ENCODE results near the gene RAP1GAP. TPM values are rescaled to one million over a fixed set of nuclear protein-coding genes. Genes with fewer than 3 reads are reported as not detected.
"Not testable (repeated sequence)": the region's sequence is repeated elsewhere in the genome, so short reads cannot be mapped to it uniquely, and the experiment has no call there.

Gene RAP1GAP
- total RNA-seq, 1 donor from 2014 or later = 2.6 TPM

DNA sequence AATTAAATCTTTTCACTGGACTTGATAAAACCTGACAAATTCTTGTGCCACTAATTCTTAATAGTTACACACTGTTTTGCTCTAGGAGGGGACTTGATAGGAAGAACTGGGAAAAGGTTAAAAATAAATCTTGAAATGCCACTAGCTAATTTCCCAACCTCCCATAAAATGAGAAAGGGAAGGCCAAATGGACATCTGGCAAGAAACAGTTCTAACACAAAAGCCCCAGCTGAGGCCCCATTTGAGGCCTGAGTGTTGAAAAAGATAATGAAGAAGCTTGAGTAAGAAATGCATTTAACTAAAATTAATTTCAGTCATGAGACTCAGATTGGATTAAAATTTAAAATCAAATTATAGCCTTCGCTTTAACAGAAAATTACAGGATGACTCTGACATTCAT lies 11.2 kb upstream of the RAP1GAP start:
- DNase-seq (ENCODE audit: low spot score) = no peak
- no peaks in the 10 kb centered on the region for H3K79me2 ChIP-seq (ENCODE audit: low read depth)
- H3K27me3 ChIP-seq = no peaks in the 10 kb centered on the region
- no peak overlapping the region for H2AFZ ChIP-seq (replicated peaks)
- H4K20me1 ChIP-seq (ENCODE audit: low read depth) = no peaks in the 10 kb centered on the region
- no peaks in the 10 kb centered on the region for H3K4me1 ChIP-seq
- no peak for TF ChIP-seq EZH2 (IDR thresholded peaks at IDR 0.05)
- TF ChIP-seq EZH2phosphoT487 (IDR thresholded peaks at IDR 0.05) = no peak
- TF ChIP-seq, protein P1, sequence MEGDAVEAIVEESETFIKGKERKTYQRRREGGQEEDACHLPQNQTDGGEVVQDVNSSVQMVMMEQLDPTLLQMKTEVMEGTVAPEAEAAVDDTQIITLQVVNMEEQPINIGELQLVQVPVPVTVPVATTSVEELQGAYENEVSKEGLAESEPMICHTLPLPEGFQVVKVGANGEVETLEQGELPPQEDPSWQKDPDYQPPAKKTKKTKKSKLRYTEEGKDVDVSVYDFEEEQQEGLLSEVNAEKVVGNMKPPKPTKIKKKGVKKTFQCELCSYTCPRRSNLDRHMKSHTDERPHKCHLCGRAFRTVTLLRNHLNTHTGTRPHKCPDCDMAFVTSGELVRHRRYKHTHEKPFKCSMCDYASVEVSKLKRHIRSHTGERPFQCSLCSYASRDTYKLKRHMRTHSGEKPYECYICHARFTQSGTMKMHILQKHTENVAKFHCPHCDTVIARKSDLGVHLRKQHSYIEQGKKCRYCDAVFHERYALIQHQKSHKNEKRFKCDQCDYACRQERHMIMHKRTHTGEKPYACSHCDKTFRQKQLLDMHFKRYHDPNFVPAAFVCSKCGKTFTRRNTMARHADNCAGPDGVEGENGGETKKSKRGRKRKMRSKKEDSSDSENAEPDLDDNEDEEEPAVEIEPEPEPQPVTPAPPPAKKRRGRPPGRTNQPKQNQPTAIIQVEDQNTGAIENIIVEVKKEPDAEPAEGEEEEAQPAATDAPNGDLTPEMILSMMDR (IDR thresholded peaks at IDR 0.05) = no peak
- H3K9ac ChIP-seq = no peak overlapping the region
- no peaks in the 10 kb centered on the region for H3K9me3 ChIP-seq (ENCODE audit: low read depth)
- no peak overlapping the region for H3K27ac ChIP-seq
- no peak overlapping the region for H3K27ac Mint-ChIP-seq
- no peaks in the 10 kb centered on the region for H3K36me3 ChIP-seq
- H3K36me3 Mint-ChIP-seq = peaks cover 18% of the 10 kb centered on the region
- peaks cover 10% of the 10 kb centered on the region for H3K9me3 Mint-ChIP-seq
- H3K4me2 ChIP-seq = no peak overlapping the region
- H3K4me3 Mint-ChIP-seq = no peak overlapping the region
- peaks cover 2% of the 10 kb centered on the region for H3K27me3 Mint-ChIP-seq (ENCODE audit: insufficient read depth, low read depth)
- no peak overlapping the region for H3K4me3 ChIP-seq
- H3F3A ChIP-seq (ENCODE audit: low read depth) = no peaks in the 10 kb centered on the region
- peaks cover 8% of the 10 kb centered on the region for H3K4me1 Mint-ChIP-seq

DNA sequence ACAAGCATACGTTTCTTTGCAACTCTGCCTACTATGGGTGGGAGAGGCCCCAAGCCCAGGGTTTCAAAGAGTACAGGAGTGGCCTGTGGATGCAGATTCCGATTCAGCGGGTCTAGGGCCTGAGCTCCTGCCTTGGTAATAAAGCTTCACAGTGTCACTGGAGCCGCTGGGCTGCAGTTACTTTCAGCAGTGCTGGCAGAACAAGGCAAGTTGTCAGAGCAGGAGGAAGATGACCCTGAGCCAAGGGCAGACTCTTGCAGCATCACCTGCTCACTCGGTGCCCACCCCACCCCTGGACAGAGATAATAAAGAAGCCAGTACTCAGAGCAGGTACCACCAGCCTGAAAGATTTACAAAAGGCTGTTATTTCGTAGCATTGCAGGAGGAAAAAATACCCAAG lies 8.0 kb upstream of the RAP1GAP start:
- Histone ChIP-seq H3K4me3 (no peak overlapping the region), H3F3A (ENCODE audit: low read depth) (no peaks in the 10 kb centered on the region), H3K4me2 (no peak overlapping the region), H3K27ac (no peak overlapping the region), H3K4me1 (no peaks in the 10 kb centered on the region), H3K27me3 (no peaks in the 10 kb centered on the region), H3K79me2 (ENCODE audit: low read depth) (no peaks in the 10 kb centered on the region), H3K9ac (no peak overlapping the region), H3K9me3 (ENCODE audit: low read depth) (no peaks in the 10 kb centered on the region), H2AFZ (replicated peaks) (no peak overlapping the region), H3K36me3 (no peaks in the 10 kb centered on the region), H4K20me1 (ENCODE audit: low read depth) (no peaks in the 10 kb centered on the region)
- Mint-ChIP-seq H3K27me3 (ENCODE audit: insufficient read depth, low read depth) (peaks cover 2% of the 10 kb centered on the region), H3K4me3 (no peak overlapping the region), H3K36me3 (no peaks in the 10 kb centered on the region), H3K4me1 (peaks cover 18% of the 10 kb centered on the region), H3K27ac (no peak overlapping the region), H3K9me3 (no peaks in the 10 kb centered on the region)
- DNase-seq (ENCODE audit: low spot score) = no peak
- no peak for TF ChIP-seq EZH2phosphoT487 (IDR thresholded peaks at IDR 0.05)
- TF ChIP-seq, protein P1 (IDR thresholded peaks at IDR 0.05) = no peak
- no peak for TF ChIP-seq EZH2 (IDR thresholded peaks at IDR 0.05)

DNA sequence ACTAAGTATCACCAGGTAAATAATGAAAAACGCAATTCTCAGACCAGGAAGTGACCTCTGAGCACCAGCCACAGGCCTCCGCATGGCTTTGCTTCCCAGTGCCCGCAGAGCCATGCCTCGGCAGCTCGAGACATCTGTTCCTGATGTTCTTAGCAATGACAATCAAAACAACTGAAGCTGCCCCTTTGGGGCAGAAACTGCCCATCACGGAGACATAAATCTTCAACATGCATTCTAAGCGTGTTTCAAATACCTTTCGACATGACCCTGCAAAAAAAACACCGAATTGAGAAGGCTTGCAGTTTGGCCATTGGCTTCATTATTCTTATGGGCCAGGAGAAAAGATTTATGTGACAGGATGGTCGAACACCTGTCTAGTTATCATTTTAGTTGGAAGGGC lies 5.8 kb upstream of the RAP1GAP start:
- H3K36me3 Mint-ChIP-seq = no peaks in the 10 kb centered on the region
- H3K4me2 ChIP-seq = no peak overlapping the region
- no peaks in the 10 kb centered on the region for H3K9me3 ChIP-seq (ENCODE audit: low read depth)
- no peak for TF ChIP-seq EZH2phosphoT487 (IDR thresholded peaks at IDR 0.05)
- TF ChIP-seq, protein P1 (IDR thresholded peaks at IDR 0.05) = no peak
- TF ChIP-seq EZH2 (IDR thresholded peaks at IDR 0.05) = no peak
- peaks cover 11% of the 10 kb centered on the region for H3K27me3 ChIP-seq
- H3K9me3 Mint-ChIP-seq = no peaks in the 10 kb centered on the region
- no peak overlapping the region for H3K4me3 Mint-ChIP-seq
- no peaks in the 10 kb centered on the region for H3K4me1 ChIP-seq
- H2AFZ ChIP-seq (replicated peaks) = no peak overlapping the region
- H4K20me1 ChIP-seq (ENCODE audit: low read depth) = no peaks in the 10 kb centered on the region
- peaks cover 11% of the 10 kb centered on the region for H3F3A ChIP-seq (ENCODE audit: low read depth)
- no peak overlapping the region for H3K27ac Mint-ChIP-seq
- H3K9ac ChIP-seq = no peak overlapping the region
- H3K36me3 ChIP-seq = no peaks in the 10 kb centered on the region
- no peak for DNase-seq (ENCODE audit: low spot score)
- H3K79me2 ChIP-seq (ENCODE audit: low read depth) = no peaks in the 10 kb centered on the region
- H3K27me3 Mint-ChIP-seq (ENCODE audit: insufficient read depth, low read depth) = peaks cover 10% of the 10 kb centered on the region
- H3K4me3 ChIP-seq = no peak overlapping the region
- no peak overlapping the region for H3K27ac ChIP-seq
- peaks cover 32% of the 10 kb centered on the region for H3K4me1 Mint-ChIP-seq

DNA sequence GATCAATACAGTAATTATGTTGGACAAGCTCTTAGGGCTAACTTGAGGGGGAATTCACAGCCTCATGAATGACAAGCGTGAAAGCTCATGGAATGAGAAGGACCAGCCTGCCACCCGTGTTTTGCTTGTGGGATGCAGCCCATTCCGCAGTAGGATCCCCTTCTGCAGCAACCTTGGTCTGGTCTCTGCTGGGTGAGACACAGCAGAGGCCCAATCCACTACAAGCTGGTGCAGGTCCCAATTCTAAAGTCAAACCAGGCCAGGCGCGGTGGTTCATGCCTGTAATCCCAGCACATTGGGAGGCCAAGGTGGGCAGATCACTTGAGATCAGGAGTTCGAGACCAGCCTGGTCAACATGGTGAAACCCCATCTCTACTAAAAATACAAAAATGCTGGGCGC lies 4.7 kb upstream of the RAP1GAP start:
- H4K20me1 ChIP-seq (ENCODE audit: low read depth); H3K79me2 ChIP-seq (ENCODE audit: low read depth); H3K4me3 ChIP-seq; H3K4me2 ChIP-seq; H3K9ac ChIP-seq; H3K36me3 ChIP-seq; H3K4me1 ChIP-seq; H3K36me3 Mint-ChIP-seq; H3K9me3 ChIP-seq (ENCODE audit: low read depth); H3K27me3 Mint-ChIP-seq (ENCODE audit: insufficient read depth, low read depth); DNase-seq (ENCODE audit: low spot score); H2AFZ ChIP-seq (replicated peaks); H3K27ac Mint-ChIP-seq; H3K9me3 Mint-ChIP-seq; H3K4me3 Mint-ChIP-seq; H3K27ac ChIP-seq: not testable (repeated sequence)
- Histone ChIP-seq H3F3A (ENCODE audit: low read depth) (peaks cover 11% of the 10 kb centered on the region), H3K27me3 (peaks cover 22% of the 10 kb centered on the region)
- peaks cover 32% of the 10 kb centered on the region for H3K4me1 Mint-ChIP-seq
